ENCODE measurements around the gene ASIC1.

ASIC1 gene

GRCh38 chr12:50039151-50039835 lies 18.1 kb upstream of the ASIC1 start:
- peak; percentile 89 for DNase-seq (ENCODE audit: low spot score)
- TF ChIP-seq CTCF (IDR thresholded peaks at IDR 0.05; ENCODE audit: borderline replicate concordance, control extremely low read depth, extremely low read depth, insufficient read depth, missing control alignments), result peak; percentile 93
- in situ Hi-C loops (cut with MboI; ENCODE audit: low sequenced_read_pairs, unreplicated experiment), result no loop called here

- DNase-seq (ENCODE audit: low spot score), result no peak
- no peak for TF ChIP-seq CTCF (IDR thresholded peaks at IDR 0.05; ENCODE audit: borderline replicate concordance, control extremely low read depth, extremely low read depth, insufficient read depth, missing control alignments)
- in situ Hi-C loops (cut with MboI; ENCODE audit: low sequenced_read_pairs, unreplicated experiment), result no loop called here
These were observed 16.7 kb upstream of the ASIC1 start for GRCh38 chr12:50040657-50041056.

- no peak for TF ChIP-seq CTCF (IDR thresholded peaks at IDR 0.05; ENCODE audit: borderline replicate concordance, control extremely low read depth, extremely low read depth, insufficient read depth, missing control alignments)
- DNase-seq (ENCODE audit: low spot score), result no peak
- in situ Hi-C loops (cut with MboI; ENCODE audit: low sequenced_read_pairs, unreplicated experiment), result no loop called here
These were observed 16.1 kb upstream of the ASIC1 start for GRCh38 chr12:50041062-50041860.

- in situ Hi-C loops (cut with MboI; ENCODE audit: low sequenced_read_pairs, unreplicated experiment), result no loop called here
These were observed 15.4 kb upstream of the ASIC1 start for GRCh38 chr12:50041962-50042361.

GRCh38 chr12:50042693-50043092 lies 14.7 kb upstream of the ASIC1 start:
- no peak for DNase-seq (ENCODE audit: low spot score)
- no peak for TF ChIP-seq CTCF (IDR thresholded peaks at IDR 0.05; ENCODE audit: borderline replicate concordance, control extremely low read depth, extremely low read depth, insufficient read depth, missing control alignments)
- in situ Hi-C loops (cut with MboI; ENCODE audit: low sequenced_read_pairs, unreplicated experiment), result no loop called here

More at GRCh38 chr12:50041962-50042361, 15.4 kb upstream of the ASIC1 start:
- no peak for TF ChIP-seq CTCF (IDR thresholded peaks at IDR 0.05; ENCODE audit: borderline replicate concordance, control extremely low read depth, extremely low read depth, insufficient read depth, missing control alignments)
- DNase-seq (ENCODE audit: low spot score), result no peak

- no peak for TF ChIP-seq CTCF (IDR thresholded peaks at IDR 0.05; ENCODE audit: borderline replicate concordance, control extremely low read depth, extremely low read depth, insufficient read depth, missing control alignments)
- DNase-seq (ENCODE audit: low spot score), result no peak
- in situ Hi-C loops (cut with MboI; ENCODE audit: low sequenced_read_pairs, unreplicated experiment), result no loop called here
These were observed 14.1 kb upstream of the ASIC1 start for GRCh38 chr12:50043308-50043707.
